Kidney (tissue), 14 donors: ENCODE results near the gene FAF1. TPM values are rescaled to one million over a fixed set of nuclear protein-coding genes. Genes with fewer than 3 reads are reported as not detected.

Source experiments
- DNase-seq, 5 donors: peaks; one replicate each; pipeline ENCODE4 v3.0.0-alpha.2; 2013 to 2020
- FAIRE-seq: peaks from 2 replicates; lab custom pipeline; 2012; peaks lifted over from hg19 to GRCh38; lab: Jason Lieb, UNC
- H3K27ac ChIP-seq, 2 donors: one replicate each; pipeline ENCODE4 v1.7.0; 2013; ENCODE audit warnings: low read depth in 2 of 2, low read length in 2 of 2, inconsistent platforms in 1 of 2
- H3K27me3 ChIP-seq: one replicate; pipeline ENCODE4 v1.7.1; 2013; ENCODE audit warnings: low read length, inconsistent platforms; ENCODE audit not compliant: control insufficient read depth, insufficient read depth
- H3K36me3 ChIP-seq, 3 donors: one replicate each; pipeline versions ENCODE4 v1.7.0 to v1.7.1; 2013; ENCODE audit warnings: low read length in 3 of 3, control low read depth in 1 of 3, inconsistent platforms in 1 of 3; ENCODE audit not compliant: insufficient read depth in 3 of 3, control insufficient read depth in 2 of 3
- H3K4me1 ChIP-seq, 3 donors: one replicate each; pipeline versions ENCODE4 v1.7.0 to v1.7.1; 2013; ENCODE audit warnings: low read length in 3 of 3, inconsistent platforms in 1 of 3, low read depth in 1 of 3; ENCODE audit not compliant: control insufficient read depth in 2 of 3, insufficient read depth in 2 of 3
- H3K4me3 ChIP-seq, 3 donors: one replicate each; pipeline versions ENCODE4 v1.7.0 to v1.8.1; 2013; ENCODE audit warnings: low read length in 3 of 3, control low read depth in 1 of 3, inconsistent platforms in 1 of 3
- H3K9ac ChIP-seq, 3 donors: one replicate each; pipeline versions ENCODE4 v1.7.0 to v1.7.1; 2013; ENCODE audit warnings: low read length in 3 of 3, control low read depth in 1 of 3, inconsistent platforms in 1 of 3
- H3K9me3 ChIP-seq, 3 donors: one replicate each; pipeline versions ENCODE4 v1.7.0 to v1.7.1; 2013; ENCODE audit warnings: low read length in 3 of 3, control low read depth in 1 of 3, inconsistent platforms in 1 of 3; ENCODE audit not compliant: control insufficient read depth in 2 of 3, insufficient read depth in 1 of 3
- intact Hi-C: fragments of 100-400 bp; cut with DNase I; formaldehyde crosslinking; loops from one replicate; pipeline ENCODE4 v1.11.1; 2022
- polyA plus RNA-seq: library from polyadenylated mRNA; stranded (reverse); fragments of 350-450 nt; fragmentation: Illumina TruSeq; extraction: RNeasy Lipid Tissue Mini Kit (QIAGEN cat#74804); gene quantifications from one replicate; pipeline ENCODE4 v1.2.3, GENCODE V29; 2014; ENCODE audit warnings: low read depth, low replicate concordance; ENCODE audit not compliant: insufficient read depth
- total RNA-seq: library from RNA; stranded (reverse); fragmentation: NEBNext Ultra II Directional; extraction: Animal tissue kit (Norgen Biotek cat#: 25700); gene quantifications from one replicate; pipeline ENCODE4 v1.2.1, GENCODE V29; 2021
- TF ChIP-seq, protein P1 (sequence below): IDR thresholded peaks from 3 replicates; pipeline ENCODE4 v1.5.1; 2012; ENCODE audit warnings: mild to moderate bottlenecking, moderate library complexity, borderline replicate concordance; ENCODE audit not compliant: insufficient read depth; ENCODE audit errors: extremely low read depth
- donor health status: control.
- donor health status: control.
- donor health status: control.
- donor health status: control.
- donor health status: control.
- donor health status: DM: yes; HTN: yes; CAD: no.
- donor health status: Normal renal cell carcinoma (clear cell type).

The FAF1 gene
- total and polyA plus RNA-seq, 2 donors from 2014 or later: 50.1 to 72.8 TPM

DNA sequence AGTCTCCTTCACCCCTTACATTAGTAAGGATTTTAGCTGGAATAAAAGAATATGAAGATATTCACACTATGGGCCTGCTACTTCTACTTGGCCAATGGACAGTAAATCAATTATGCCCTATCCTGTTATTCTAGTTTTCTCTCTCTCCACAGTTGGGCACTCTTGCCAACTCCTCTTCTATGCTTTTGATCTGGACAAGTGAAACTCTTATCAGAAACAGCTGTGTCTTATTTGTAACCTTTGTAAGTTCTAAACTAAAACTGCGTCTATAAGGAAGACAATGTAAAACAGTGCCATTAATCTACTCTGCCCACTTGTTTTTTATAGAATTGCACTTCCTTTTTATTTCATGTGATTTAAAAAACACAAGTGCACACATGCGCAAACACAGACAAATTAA lies 292.8 kb downstream of the FAF1 start:
- Histone ChIP-seq H3K27me3 (no peaks in the 10 kb centered on the region), H3K27ac (no peak overlapping the region), H3K4me1 (peaks cover 0 to 9% (median 2%) of the 10 kb centered on the region in 3 donors), H3K4me3 (no peak overlapping the region), H3K9me3 (no peaks in the 10 kb centered on the region), H3K36me3 (no peaks in the 10 kb centered on the region), H3K9ac (no peak overlapping the region)
- TF ChIP-seq, protein P1, sequence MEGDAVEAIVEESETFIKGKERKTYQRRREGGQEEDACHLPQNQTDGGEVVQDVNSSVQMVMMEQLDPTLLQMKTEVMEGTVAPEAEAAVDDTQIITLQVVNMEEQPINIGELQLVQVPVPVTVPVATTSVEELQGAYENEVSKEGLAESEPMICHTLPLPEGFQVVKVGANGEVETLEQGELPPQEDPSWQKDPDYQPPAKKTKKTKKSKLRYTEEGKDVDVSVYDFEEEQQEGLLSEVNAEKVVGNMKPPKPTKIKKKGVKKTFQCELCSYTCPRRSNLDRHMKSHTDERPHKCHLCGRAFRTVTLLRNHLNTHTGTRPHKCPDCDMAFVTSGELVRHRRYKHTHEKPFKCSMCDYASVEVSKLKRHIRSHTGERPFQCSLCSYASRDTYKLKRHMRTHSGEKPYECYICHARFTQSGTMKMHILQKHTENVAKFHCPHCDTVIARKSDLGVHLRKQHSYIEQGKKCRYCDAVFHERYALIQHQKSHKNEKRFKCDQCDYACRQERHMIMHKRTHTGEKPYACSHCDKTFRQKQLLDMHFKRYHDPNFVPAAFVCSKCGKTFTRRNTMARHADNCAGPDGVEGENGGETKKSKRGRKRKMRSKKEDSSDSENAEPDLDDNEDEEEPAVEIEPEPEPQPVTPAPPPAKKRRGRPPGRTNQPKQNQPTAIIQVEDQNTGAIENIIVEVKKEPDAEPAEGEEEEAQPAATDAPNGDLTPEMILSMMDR: no peak
- intact Hi-C loops: no loop called here
- DNase-seq: peak in 1 of 5 donors; percentile 3
- no peak for FAIRE-seq

- no peak for FAIRE-seq
- H3K9ac ChIP-seq: no peak overlapping the region
- TF ChIP-seq, protein P1: no peak
- no peaks in the 10 kb centered on the region for H3K36me3 ChIP-seq
- no peak for DNase-seq
- H3K4me3 ChIP-seq: no peak overlapping the region
- intact Hi-C loops: no loop called here
- H3K27ac ChIP-seq: no peak overlapping the region
- peaks cover 0 to 9% (median 2%) of the 10 kb centered on the region in 3 donors for H3K4me1 ChIP-seq
- H3K9me3 ChIP-seq: no peaks in the 10 kb centered on the region
- H3K27me3 ChIP-seq: no peaks in the 10 kb centered on the region
These were observed 293.2 kb downstream of the FAF1 start for GRCh38 chr1:50666849-50667248.

- H3K9ac ChIP-seq: no peak overlapping the region
- peaks cover 0 to 9% (median 2%) of the 10 kb centered on the region in 3 donors for H3K4me1 ChIP-seq
- H3K36me3 ChIP-seq: no peaks in the 10 kb centered on the region
- TF ChIP-seq, protein P1: no peak
- no peak overlapping the region for H3K27ac ChIP-seq
- no peaks in the 10 kb centered on the region for H3K27me3 ChIP-seq
- no peak overlapping the region for H3K4me3 ChIP-seq
- DNase-seq (no peak), FAIRE-seq (no peak)
- no peaks in the 10 kb centered on the region for H3K9me3 ChIP-seq
- intact Hi-C loops: no loop called here
These were observed 294.7 kb downstream of the FAF1 start for GRCh38 chr1:50665413-50665812.

- no peak overlapping the region for H3K9ac ChIP-seq
- no peaks in the 10 kb centered on the region for H3K27me3 ChIP-seq
- no peaks in the 10 kb centered on the region for H3K36me3 ChIP-seq
- DNase-seq (no peak), FAIRE-seq (no peak)
- H3K4me1 ChIP-seq: no peaks in the 10 kb centered on the region
- intact Hi-C loops: no loop called here
- H3K27ac ChIP-seq: no peak overlapping the region
- no peak overlapping the region for H3K4me3 ChIP-seq
- H3K9me3 ChIP-seq: no peaks in the 10 kb centered on the region
- TF ChIP-seq, protein P1: no peak
These were observed 298.4 kb downstream of the FAF1 start for GRCh38 chr1:50661626-50662025.
